Measurements from ENCODE around the gene ATAT1.

Gene ATAT1

DNA sequence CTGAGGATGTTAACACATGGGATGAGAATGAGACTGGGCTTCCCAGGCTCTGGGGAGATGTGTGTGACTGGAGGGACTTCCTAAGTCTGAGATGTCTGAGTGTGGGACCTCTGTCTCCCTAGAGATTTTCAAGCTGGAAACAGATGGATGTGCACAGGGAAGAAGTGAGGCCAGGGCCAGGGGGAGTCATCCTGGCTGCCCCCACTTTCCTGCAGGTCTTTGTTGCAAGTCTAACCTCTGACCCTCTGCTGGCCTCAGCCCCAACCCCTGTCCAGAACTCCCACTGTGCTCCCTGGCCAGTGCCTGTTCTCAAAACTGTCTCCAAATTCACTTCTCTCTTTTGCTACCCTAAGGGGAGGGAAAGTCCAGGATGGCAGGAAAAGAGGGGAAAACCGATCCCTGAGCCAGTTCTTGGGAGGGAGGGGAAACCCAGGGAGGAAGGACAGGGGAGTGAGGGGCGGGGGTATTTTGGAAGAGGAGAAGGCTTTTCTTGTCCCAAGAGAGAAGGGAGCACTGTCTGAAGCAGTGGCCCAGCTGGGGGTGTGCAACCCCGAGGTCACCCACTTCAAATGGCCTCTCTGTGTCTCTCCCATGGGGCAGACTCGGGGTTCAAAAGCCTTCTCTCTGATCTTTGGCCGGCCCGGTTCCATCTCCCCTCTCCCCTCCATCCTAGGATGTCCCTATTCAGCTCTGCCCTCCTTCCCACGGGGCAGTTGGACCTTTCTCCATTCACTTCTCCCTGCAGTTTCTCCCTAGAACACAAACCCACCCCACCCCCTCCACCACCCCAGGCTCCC is 56.7 kb downstream of the ATAT1 start:
- no peak for DNase-seq (ENCODE audit: low read depth in 1 of 2, low spot score in 1 of 2)

DNA sequence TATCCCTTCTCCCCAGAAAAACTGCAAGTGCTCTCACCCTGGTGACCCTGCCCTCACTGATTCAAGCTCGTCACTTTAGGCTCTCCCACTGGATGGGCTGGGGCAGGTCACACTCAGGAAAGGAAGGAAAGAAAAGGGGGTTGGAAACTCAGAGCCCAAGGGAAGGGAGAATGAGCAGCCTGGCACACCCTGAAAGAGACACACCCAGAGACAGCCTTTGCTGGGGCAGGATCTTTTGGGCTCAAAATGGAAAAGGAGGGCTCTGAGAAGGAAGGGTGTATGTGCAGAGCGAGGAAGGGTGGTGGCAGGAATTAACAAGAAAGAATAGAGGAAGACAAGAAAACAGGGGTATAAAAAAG is 57.3 kb downstream of the ATAT1 start:
- DNase-seq (ENCODE audit: low read depth in 1 of 2, low spot score in 1 of 2), result no peak

- peak in 1 of 2 donors; percentile 39 for DNase-seq (ENCODE audit: low read depth in 1 of 2, low spot score in 1 of 2)
Observed at GRCh38 chr6:30684386-30685156, 57.9 kb downstream of the ATAT1 start.

DNA sequence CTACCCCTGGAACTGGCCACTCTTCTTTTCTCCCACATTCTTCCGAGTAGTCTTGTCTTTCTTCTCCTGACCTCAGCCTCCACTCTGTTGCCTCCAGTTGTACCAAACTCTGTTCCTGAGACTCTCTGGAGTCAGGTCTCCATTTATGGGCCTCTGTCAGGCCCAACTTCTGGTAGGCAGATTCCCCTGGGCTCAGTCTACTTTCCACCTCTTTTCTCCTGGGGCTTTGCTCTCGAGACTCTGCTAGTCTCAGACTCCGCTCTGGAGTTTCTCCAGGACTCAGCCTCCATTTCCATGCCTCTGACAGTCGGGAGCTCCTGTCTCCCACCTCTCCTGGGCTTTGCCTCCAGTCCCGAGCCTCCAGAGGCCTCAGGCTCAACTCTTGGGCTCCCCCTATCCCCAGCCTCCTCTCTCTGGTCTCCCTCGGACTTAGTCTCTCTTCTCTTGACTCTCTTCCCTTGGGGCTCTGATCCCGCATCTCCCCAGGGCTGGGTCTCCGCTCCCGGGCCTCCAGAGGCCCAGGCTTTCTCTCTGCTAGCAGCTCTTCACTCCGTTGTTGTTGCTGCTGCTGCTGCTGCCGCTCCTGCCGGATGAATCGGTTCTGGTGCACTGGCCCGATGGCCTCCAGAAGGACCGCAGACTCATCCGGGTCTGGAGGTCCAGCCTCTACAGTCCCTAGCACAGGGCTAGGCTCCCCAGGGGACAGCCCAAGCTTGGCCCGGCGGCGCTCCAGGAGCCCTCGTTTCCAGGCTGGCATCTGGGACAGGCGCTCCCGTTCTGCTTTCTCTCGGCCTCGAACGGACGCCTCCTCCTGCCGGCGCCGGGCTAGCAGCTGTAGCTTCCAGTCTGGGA is 58.7 kb downstream of the ATAT1 start:
- DNase-seq (ENCODE audit: low read depth in 1 of 2, low spot score in 1 of 2), result no peak

- peak; percentile 76 to 83 for DNase-seq (ENCODE audit: low read depth in 1 of 2, low spot score in 1 of 2)
Observed at GRCh38 chr6:30686009-30686907, 59.6 kb downstream of the ATAT1 start, which contains the start of gene PPP1R18. Gene PPP1R18 (minus strand): TSS chr6:30686645. CDS start chr6:30686018, 627 bp downstream.

DNA sequence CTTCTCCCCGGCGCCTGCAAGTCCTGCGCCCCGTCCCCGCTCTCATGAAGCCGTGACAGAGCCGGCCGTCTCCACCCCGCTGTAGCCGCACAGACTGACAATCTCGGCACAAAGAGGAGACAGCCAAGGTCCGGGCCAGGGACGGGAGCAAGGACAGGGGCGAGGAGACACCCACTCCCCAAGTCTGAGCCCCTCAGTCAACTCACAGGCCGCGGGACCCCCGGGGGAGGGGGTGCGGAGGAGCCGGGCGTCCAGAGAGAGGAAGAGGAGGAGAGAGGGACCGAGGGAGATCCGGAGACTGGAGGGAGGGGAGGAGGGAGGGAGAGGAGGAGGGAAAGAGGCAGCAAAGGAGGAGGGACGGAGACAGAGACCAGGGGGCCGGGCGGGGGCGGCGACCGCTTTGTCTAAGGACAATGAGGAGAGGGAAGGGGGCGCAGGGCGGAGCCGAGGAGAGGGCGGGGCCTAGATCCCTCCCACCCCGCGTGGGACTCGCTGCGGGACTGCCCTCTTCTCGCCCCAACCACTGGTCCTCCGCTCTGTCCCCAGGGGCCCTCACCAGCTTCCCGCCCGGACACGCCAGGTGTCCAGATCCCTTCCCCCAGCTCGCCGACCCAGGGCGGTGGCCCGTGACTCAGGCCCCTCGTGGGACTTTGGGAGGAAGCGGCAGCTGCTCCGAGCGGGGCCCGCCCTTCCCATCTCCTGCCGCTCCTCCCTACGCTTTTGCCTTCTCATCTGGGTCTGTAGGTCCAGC is 60.4 kb downstream of the ATAT1 start:
- DNase-seq (ENCODE audit: low read depth in 1 of 2, low spot score in 1 of 2), result peak; percentile 62 to 74

- no peak for DNase-seq (ENCODE audit: low read depth in 1 of 2, low spot score in 1 of 2)
Observed at GRCh38 chr6:30687659-30688431, 61.2 kb downstream of the ATAT1 start.

DNA sequence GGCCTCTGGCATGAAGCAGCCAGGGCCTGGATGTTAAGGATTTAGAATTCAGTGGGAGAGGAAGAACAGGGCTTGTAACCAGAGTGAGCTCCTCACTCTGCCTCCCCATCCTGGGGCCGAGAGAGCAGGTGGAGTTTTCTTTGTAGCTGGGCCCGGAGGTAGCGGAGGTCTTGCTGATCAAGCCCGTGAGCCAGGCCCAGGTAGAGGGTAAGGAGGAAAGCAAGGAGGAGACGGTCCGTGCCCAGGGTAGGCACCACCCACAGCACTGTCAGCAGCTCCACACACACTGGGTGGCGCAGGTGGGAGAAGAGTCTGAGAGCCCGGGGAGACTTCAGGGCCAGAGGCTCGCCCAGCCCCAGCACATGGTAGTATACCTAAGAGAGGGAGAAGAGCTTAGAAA is 61.9 kb downstream of the ATAT1 start:
- DNase-seq (ENCODE audit: low read depth in 1 of 2, low spot score in 1 of 2), result no peak

- DNase-seq (ENCODE audit: low read depth in 1 of 2, low spot score in 1 of 2), result no peak
Observed at GRCh38 chr6:30689022-30689865, 62.6 kb downstream of the ATAT1 start.

GRCh38 chr6:30689985-30690384 is 63.3 kb downstream of the ATAT1 start:
- no peak for DNase-seq (ENCODE audit: low read depth in 1 of 2, low spot score in 1 of 2)

DNA sequence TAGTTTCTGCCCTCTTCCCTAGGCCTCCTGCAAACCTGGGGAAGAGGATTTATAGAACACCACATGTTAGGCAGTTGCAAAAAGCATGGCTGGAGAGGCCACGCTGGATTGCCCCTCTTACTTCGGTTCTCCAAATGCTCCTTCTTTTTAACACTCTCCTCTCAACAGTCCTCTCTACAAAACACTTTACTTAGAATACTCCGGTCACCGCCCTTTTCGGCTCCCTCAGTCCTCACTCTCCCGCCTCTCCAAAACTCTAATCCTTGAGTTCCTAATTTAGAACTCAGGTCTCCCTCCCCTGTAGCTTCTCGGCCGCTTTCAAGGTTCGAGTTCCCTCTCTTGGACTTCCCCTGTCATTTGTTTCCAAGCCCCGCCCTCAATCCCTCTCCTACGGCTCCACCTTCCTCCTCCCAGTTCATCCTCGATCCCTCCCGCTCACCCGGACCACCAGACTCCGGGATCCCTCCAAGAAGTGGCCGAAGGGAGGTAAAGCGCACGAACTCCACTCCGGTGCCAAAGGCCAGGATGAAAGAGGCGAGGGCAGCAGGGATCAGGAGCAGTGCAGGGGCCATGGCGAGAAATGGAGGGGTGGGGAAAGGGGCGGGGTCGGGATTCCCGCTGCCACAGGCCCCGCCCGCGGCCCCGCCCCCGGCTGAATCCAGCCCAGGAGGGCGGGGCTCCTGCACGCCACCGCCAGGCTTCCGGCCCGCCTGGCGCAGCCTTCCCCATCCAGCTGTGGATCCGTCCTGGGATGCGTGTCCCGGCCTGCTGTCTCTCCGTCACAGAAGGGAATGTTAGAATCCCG is 63.9 kb downstream of the ATAT1 start, which contains the start of gene NRM:
TSS of gene NRM (minus strand) at position 582 of the 805 bp plus-strand sequence. CDS start at position 572, 10 bp downstream.
- peak; percentile 58 to 59 for DNase-seq (ENCODE audit: low read depth in 1 of 2, low spot score in 1 of 2)

- no peak for DNase-seq (ENCODE audit: low read depth in 1 of 2, low spot score in 1 of 2)
Observed at GRCh38 chr6:30691208-30691847, 64.7 kb downstream of the ATAT1 start.

Data from activated CD4-positive, alpha-beta T cell treated with anti-CD3 and anti-CD28 coated beads, Interleukin-2, amount 50 U/mL, for 24 hours (primary cell).